Smooth muscle cell (in vitro differentiated cells): ENCODE results near the gene ST7. TPM values are rescaled to one million over a fixed set of nuclear protein-coding genes. Genes with fewer than 3 reads are reported as not detected.

ENCODE experiments used
- DNase-seq: peaks from one replicate; lab custom pipeline; 2025; ENCODE audit not compliant: unreplicated experiment; lab: John Stamatoyannopoulos, UW
- H2AFZ ChIP-seq: fragments of 200-600 bp; sonication (generic); 2 replicates; pipeline ENCODE4 v1.6.0; 2016; ENCODE audit warnings: antibody characterized with exemption, low read depth, mild to moderate bottlenecking
- H3F3A ChIP-seq: fragments of 200-600 bp; sonication (generic); 2 replicates; pipeline ENCODE4 v1.6.0; 2017; ENCODE audit warnings: antibody characterized with exemption, low read depth
- H3K27ac ChIP-seq: fragments of 200-600 bp; sonication (generic); 2 replicates; pipeline ENCODE4 v1.5.1; 2016; ENCODE audit warnings: low read depth, mild to moderate bottlenecking
- H3K27me3 ChIP-seq: fragments of 200-600 bp; sonication (generic); 2 replicates; pipeline ENCODE4 v1.6.1; 2016; ENCODE audit warnings: low read depth, mild to moderate bottlenecking
- H3K36me3 ChIP-seq: fragments of 200-600 bp; sonication (generic); 2 replicates; pipeline ENCODE4 v1.5.1; 2016; ENCODE audit warnings: low read depth
- H3K4me1 ChIP-seq: fragments of 200-600 bp; sonication (generic); 2 replicates; pipeline ENCODE4 v1.5.1; 2016; ENCODE audit warnings: low read depth
- H3K4me2 ChIP-seq: fragments of 200-600 bp; sonication (generic); 2 replicates; pipeline ENCODE4 v1.6.0; 2016; ENCODE audit warnings: mild to moderate bottlenecking
- H3K4me3 ChIP-seq: fragments of 200-600 bp; sonication (generic); 2 replicates; pipeline ENCODE4 v1.5.1; 2016; ENCODE audit warnings: mild to moderate bottlenecking
- H3K79me2 ChIP-seq: fragments of 200-600 bp; sonication (generic); 2 replicates; pipeline ENCODE4 v1.6.0; 2016; ENCODE audit warnings: low read depth, mild to moderate bottlenecking
- H3K9ac ChIP-seq: fragments of 200-600 bp; sonication (generic); 2 replicates; pipeline ENCODE4 v1.6.0; 2016; ENCODE audit warnings: low read depth
- H3K9me3 ChIP-seq: fragments of 200-600 bp; sonication (generic); replicated peaks from 2 replicates; pipeline ENCODE4 v1.5.1; 2016; ENCODE audit warnings: low read depth
- H4K20me1 ChIP-seq: fragments of 200-600 bp; sonication (generic); 2 replicates; pipeline ENCODE4 v1.6.0; 2016; ENCODE audit warnings: low read depth
- WGBS: methylation state at CpG from one replicate; pipeline ENCODE4 v1.1.7; 2016; ENCODE audit warnings: low lambda C conversion rate; 5-methylcytosine and 5-hydroxymethylcytosine counted together
- polyA plus RNA-seq: library from polyadenylated mRNA; unstranded; fragments of >200 nt; fragmentation: Nextera tagmentation; extraction: Ambion mirVana; gene quantifications from 2 replicates; pipeline ENCODE4 v1.2.1, GENCODE V29; 2016
- total RNA-seq: library from RNA; depleted of rRNA; stranded (reverse); fragments of >200 nt; gene quantifications from 2 replicates; pipeline ENCODE4 v1.2.3, GENCODE V29; 2014
- TF ChIP-seq, protein P1 (sequence below): fragments of 200-600 bp; sonication (generic); IDR thresholded peaks from 2 replicates; pipeline ENCODE4 v1.5.1; 2017; ENCODE audit warnings: borderline replicate concordance, mild to moderate bottlenecking, antibody characterized with exemption; ENCODE audit not compliant: insufficient read depth, poor library complexity, severe bottlenecking

ST7 gene
- total and polyA plus RNA-seq, 2 experiments from 2014 or later: 23.2 to 26.1 TPM

DNA sequence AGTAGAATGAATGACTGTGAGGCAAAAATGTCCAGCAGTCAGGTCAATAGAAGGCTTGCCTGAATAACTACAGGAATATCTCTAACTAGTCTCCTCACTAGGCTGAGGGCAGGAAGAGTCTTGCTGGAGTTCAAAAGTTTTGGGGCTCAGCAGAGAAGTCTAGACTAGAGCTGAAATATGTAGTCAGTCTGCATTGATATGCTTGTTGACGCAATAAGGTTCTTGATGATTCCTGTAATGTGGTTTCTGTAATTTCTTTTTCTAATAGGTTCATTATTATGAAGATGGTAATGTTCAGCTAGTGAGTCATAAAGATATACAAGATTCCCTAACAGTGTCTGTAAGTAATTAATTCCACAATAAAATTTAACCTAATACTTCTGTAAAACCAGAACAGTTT, 41.5 kb upstream of the ST7 start:
- Histone ChIP-seq H3K36me3 (peaks cover 31% of the 10 kb centered on the region), H3F3A (peaks cover 21% of the 10 kb centered on the region), H3K4me3 (no peak overlapping the region), H3K9me3 (no peaks in the 10 kb centered on the region), H3K27ac (peak overlapping the region; percentile 88), H3K79me2 (peaks cover 5% of the 10 kb centered on the region), H3K27me3 (no peaks in the 10 kb centered on the region), H3K4me2 (peak overlapping the region; percentile 13), H3K4me1 (no peaks in the 10 kb centered on the region), H3K9ac (peak overlapping the region; percentile 43), H2AFZ (no peak overlapping the region), H4K20me1 (peaks cover 8% of the 10 kb centered on the region)
- DNase-seq: no peak
- TF ChIP-seq, protein P1, sequence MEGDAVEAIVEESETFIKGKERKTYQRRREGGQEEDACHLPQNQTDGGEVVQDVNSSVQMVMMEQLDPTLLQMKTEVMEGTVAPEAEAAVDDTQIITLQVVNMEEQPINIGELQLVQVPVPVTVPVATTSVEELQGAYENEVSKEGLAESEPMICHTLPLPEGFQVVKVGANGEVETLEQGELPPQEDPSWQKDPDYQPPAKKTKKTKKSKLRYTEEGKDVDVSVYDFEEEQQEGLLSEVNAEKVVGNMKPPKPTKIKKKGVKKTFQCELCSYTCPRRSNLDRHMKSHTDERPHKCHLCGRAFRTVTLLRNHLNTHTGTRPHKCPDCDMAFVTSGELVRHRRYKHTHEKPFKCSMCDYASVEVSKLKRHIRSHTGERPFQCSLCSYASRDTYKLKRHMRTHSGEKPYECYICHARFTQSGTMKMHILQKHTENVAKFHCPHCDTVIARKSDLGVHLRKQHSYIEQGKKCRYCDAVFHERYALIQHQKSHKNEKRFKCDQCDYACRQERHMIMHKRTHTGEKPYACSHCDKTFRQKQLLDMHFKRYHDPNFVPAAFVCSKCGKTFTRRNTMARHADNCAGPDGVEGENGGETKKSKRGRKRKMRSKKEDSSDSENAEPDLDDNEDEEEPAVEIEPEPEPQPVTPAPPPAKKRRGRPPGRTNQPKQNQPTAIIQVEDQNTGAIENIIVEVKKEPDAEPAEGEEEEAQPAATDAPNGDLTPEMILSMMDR: no peak
- 76% methylated on average over 1 of the region's 1 CpG for WGBS

GRCh38 chr7:116912269-116912909, 40.9 kb upstream of the ST7 start:
- Histone ChIP-seq H3K27me3 (no peaks in the 10 kb centered on the region), H3K27ac (peak overlapping the region; percentile 88), H3K4me2 (no peak overlapping the region), H3K79me2 (peaks cover 3% of the 10 kb centered on the region), H4K20me1 (peaks cover 5% of the 10 kb centered on the region), H2AFZ (no peak overlapping the region), H3K4me1 (no peaks in the 10 kb centered on the region), H3K9ac (no peak overlapping the region), H3K9me3 (no peaks in the 10 kb centered on the region), H3K36me3 (peaks cover 32% of the 10 kb centered on the region), H3F3A (peaks cover 21% of the 10 kb centered on the region), H3K4me3 (no peak overlapping the region)
- TF ChIP-seq, protein P1: no peak
- 94% methylated on average over 1 of the region's 1 CpG for WGBS
- no peak for DNase-seq

- Histone ChIP-seq H3K4me3 (no peak overlapping the region), H3K27me3 (no peaks in the 10 kb centered on the region), H3K4me2 (no peak overlapping the region), H3K4me1 (no peaks in the 10 kb centered on the region), H3K36me3 (peaks cover 16% of the 10 kb centered on the region), H3K9ac (no peak overlapping the region), H3F3A (peaks cover 4% of the 10 kb centered on the region), H2AFZ (no peak overlapping the region), H3K9me3 (no peaks in the 10 kb centered on the region), H3K79me2 (no peaks in the 10 kb centered on the region), H4K20me1 (no peaks in the 10 kb centered on the region), H3K27ac (no peak overlapping the region)
- TF ChIP-seq, protein P1: no peak
- no peak for DNase-seq
- WGBS: 86% methylated on average over 3 of the region's 3 CpGs
These were observed 34.6 kb upstream of the ST7 start for GRCh38 chr7:116918704-116919103.

DNA sequence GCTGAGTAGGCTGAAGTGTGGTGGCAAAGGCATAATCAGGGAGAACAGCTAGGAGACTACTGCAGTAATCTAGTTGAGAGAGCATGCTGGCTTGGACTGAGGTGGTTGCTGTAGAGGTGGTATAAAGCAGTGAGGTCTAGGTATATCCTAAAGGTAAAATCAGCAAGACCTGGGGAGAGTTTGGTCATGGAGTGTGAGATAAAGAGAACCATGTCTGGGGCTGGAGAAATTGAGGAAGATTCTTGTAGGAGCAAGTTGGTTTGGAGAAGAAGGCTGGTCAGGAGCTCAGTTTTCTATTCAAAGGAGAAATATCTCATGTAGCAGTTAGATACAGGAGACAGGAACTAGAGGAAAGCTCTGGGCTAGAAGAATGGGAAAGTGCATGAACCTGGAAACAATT, 32.9 kb upstream of the ST7 start:
- no peak for DNase-seq
- Histone ChIP-seq H2AFZ (no peak overlapping the region), H3K4me1 (no peaks in the 10 kb centered on the region), H3K4me3 (no peak overlapping the region), H3K9ac (no peak overlapping the region), H3K36me3 (peaks cover 9% of the 10 kb centered on the region), H3K79me2 (no peaks in the 10 kb centered on the region), H3K27ac (no peak overlapping the region), H3K9me3 (no peaks in the 10 kb centered on the region), H4K20me1 (no peaks in the 10 kb centered on the region), H3K4me2 (no peak overlapping the region), H3K27me3 (no peaks in the 10 kb centered on the region), H3F3A (peaks cover 4% of the 10 kb centered on the region)
- TF ChIP-seq, protein P1: no peak
